ENCODE results near the gene TPRG1L. TPM values are rescaled to one million over a fixed set of nuclear protein-coding genes. Genes with fewer than 3 reads are reported as not detected.

TPRG1L gene
- polyA plus RNA-seq, 3 donors, result 22.8 to 49.7 (median 30.9) TPM

DNA sequence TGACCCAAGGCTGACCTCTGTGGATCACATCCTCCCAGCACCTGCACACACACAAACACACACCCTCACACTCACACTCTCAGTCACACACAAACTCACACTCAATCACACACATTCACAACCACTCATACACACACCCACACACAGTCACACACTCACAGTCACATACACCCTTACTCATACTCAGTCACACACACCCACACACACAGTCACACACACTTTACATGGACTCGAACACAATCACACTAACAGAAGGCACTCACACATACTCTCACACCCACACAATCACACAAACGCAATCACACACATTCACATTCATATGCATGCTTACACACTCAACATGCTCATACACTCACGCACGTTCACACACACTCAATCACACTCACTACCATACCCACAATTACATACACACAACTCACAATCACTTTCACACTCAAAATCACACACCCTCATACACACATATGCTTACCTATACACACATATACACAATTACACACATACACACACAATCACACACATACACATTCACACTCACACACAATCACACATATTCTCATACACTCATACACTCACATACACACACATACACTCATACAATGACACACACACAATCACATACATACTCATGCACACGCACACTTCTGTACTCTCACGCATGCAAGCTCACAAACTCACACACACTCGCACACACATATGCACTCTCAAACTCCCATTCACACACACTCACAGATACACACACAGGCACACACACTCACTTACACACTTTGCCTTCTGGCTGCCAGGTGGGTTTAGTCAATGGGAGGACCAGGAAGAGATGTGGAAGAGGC lies 19.6 kb upstream of the TPRG1L start:
- 82 to 98% (median 88%) methylated on average over 7 of the region's 7 CpGs for WGBS, 3 donors

DNA sequence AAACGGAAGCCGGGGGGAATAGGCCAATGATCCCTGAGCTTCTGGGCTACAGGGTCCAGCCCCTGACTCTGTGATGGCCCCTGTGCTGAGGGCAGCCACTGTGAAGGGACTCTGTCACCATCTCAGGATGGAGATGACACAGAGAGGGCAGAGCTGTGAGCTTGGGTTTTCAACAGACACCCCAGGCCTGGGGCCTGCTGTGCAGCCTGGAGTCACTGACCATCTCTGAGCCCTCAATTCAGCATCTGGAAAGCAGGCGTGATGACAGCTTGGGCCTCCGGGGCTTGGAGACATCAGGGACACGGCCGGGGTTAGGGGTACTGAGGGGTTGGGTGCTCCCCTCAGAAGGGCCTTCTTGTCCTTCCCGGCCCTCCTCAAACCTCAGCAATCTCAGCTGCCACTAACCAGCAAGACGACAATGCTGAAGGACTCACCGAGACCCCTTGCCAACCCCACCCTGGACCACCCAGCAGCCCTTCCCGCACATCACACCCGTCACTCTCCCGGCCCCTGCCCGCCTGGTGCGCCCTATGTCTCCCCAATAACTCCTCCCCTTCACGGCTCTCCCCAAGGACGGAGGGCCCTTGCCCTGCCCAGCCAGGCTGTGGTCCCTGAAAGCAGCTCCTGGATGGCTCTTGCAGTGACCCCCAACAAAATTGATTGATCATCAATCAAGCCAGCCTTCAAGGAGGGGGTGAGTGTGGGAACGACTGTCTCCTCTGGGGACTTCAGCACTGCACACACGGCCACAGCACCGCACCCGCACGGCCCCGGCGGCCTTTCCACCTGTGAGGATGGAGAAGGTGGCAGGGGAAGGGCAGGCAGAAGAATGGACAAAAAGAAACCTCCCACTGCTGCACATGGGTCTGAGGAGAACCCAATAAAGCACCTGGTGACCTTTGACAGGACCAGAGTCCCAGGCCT lies 17.8 kb upstream of the TPRG1L start:
- H3K27ac ChIP-seq (ENCODE audit: low read depth, low read length), result no peak overlapping the region
- WGBS, 3 donors, result 74 to 89% (median 88%) methylated on average over 23 of the region's 23 CpGs

More for the DNA sequence above, 19.6 kb upstream of the TPRG1L start:
- H3K27ac ChIP-seq (ENCODE audit: low read depth, low read length), result no peak overlapping the region

GRCh38 chr1:3607703-3608065 lies 17.1 kb upstream of the TPRG1L start:
- no peak overlapping the region for H3K27ac ChIP-seq (ENCODE audit: low read depth, low read length)
- WGBS, 3 donors, result 77 to 91% (median 89%) methylated on average over 17 to 18 of the region's 18 CpGs

DNA sequence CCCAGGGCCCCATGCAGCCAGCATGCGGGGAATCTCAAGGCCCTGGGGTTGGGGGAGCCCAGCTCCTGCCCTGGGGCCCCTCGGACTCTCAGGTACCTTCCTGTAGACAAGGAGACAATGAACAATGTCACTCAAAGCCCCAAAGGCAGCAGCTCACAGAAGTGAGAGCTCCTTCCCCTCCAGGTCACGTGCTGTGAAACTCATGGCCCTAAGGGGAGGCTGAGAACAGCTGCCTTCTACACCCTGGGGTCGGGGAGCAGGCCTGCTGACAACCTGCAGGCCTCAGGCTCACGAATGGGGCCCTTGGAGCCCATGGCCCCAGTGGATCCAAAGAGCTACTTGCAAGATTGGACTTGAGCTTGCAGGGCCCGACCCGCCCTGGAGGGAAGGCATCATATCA lies 16.7 kb upstream of the TPRG1L start:
- WGBS, 3 donors, result 90 to 91% (median 91%) methylated on average over 7 of the region's 7 CpGs

DNA sequence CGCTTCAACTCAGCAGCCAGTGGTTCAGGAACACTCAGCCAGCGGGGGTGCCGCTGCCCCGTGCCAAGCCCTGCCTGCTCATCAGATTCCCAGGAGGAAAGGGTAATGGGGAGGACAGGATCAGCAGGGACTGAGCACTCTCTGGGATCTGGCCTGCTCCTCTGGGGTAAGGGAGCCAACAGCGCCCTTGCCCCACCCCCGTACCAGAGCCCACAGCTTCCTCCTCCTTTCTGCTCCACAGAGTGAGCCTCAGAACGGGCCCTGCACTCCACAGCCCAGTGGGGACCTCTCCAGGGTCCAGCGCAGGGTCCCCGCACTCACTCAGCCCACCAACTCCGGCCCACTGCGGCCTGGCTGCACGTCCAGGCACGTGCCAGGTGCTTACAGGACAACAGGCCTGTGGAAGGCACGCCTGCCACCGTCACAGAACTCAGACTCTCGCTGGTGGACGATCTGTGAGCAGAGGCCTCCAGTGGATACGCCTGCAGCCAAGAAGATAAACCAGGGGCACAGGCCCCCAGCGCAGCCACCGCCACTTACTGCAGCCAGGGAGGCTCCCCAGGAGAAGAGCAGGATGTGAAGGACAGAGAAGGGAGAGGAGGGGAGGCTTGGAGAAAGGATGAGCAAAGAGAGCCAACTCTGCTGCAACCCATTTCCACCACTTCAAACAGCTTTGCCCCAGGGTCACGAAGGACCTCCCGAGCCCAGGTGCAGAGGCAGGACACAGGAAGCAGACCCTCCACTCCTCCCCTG lies 15.6 kb upstream of the TPRG1L start:
- WGBS, 3 donors, result 64 to 76% (median 76%) methylated on average over 22 of the region's 22 CpGs
- no peak overlapping the region for H3K27ac ChIP-seq (ENCODE audit: low read depth, low read length)

More for the DNA sequence above, 16.7 kb upstream of the TPRG1L start:
- H3K27ac ChIP-seq (ENCODE audit: low read depth, low read length), result no peak overlapping the region

DNA sequence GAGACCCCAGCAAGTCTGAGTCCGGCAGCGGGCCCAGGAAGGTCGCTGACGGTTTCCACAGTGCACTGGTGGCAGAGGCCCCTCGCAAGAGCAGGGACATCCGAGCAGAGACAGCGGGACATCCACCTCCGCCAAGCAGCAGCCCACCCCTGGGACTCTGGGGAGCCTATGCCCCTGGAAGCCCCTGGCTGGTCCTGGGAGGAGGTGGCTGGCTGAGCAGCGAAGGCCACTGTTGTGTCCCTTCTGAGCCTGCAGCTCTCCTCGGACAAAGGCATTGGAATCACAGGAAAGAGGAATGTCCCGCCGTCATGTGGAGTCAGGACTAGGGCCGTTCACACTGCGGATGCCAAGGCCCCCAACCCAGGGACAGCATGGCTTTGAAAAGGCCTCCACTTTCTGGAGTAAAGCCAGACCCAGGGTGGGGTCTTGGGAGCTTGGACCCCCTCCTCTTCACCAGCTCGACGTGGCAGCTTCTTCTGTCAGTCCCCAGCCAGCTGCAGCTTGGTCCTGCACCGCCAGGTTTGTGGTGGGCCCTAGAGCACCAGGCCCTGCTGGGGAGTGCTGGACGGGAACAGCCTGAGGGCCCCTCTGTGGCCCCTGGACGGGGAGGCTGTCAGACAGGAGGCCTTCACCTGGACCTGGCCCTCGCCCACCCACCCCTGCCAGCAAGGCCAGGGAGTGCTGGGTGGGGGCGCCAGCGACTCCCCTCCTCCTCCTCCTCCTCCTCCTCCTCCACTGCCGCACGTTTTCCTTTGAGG lies 14.9 kb upstream of the TPRG1L start:
- 48 to 61% (median 56%) methylated on average over 21 to 24 of the region's 24 CpGs for WGBS, 3 donors
- H3K27ac ChIP-seq (ENCODE audit: low read depth, low read length), result no peak overlapping the region

DNA sequence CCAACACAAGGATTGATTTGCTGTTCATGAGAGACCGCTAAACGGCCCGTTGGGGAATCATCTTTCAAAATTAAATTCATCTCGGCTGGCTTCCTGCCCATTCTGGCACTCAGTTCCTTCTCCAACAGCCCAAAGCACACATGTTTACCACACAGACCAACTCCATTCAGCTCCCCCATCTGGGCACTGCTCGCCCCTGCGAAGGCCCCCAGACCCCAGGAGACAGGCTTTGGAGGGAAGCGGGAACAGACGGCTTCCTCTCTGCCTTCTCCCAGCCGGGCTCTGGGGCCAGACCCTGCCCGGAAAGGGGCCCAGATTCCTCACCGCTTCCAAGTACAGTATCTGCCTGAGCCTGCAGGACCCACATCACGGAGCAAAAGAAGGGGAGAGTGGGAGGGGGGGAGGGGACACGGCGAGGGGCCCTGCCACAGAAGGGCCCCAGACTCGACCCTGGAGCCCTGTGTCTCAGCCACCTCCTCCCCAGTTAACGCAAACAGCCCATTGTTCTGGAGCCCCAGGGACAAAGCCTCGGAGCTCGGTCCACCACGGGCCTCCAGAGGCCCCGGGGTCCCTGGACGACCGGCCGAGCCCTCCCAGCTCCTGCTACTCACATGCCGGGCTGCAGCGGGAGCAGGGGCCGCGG lies 14.2 kb upstream of the TPRG1L start:
- 1 to 2% (median 2%) methylated on average over 25 to 27 of the region's 27 CpGs for WGBS, 3 donors
- H3K27ac ChIP-seq (ENCODE audit: low read depth, low read length), result no peak overlapping the region

DNA sequence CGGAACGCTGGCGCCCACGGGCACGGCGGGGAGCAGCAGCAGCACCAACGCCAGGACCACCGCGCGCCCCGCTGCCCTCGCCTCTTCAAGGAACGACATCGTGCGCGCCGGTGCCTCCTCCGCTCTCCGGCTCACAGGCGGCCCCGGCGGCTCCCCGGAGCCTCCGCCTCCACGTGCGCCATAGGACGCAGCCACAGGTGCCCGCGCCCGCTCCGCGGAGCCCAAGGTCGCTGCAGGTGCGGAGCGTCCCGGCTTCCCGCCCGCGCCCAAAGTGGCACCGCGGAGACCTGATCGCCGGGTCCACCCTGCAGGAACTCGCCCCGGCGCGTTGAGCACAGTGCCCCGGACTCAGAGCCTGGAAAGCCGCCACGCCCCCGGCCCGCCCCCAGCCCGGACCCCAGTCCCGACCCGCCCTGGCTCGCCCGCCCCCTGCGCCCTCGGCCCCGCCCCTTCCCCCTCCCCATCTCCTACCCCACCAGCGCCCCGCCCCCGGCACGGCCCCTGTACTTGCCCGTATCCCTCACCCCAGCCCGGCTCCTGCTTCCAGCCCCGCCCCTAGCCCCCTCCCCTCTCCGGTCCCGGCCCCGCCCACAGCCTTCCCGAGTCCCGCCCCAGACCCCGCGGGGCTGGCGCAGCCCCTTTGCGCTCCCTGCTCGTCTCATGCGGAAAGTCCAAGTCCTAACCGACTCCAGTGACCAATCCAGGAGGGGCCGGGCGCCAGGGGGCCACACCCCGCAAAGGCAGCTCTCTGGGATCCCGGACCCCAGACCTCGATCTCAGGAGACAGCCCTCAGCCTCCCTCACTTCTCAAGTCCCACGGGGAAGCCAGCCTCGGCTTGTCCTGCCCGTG lies 13.4 kb upstream of the TPRG1L start, which contains the start of gene MEGF6:
Gene MEGF6 (minus strand): TSS at position 339 of the 850 bp plus-strand sequence. CDS start 240 bp downstream, at position 99.
- 1 to 2% (median 2%) methylated on average over 53 to 84 of the region's 87 CpGs for WGBS, 3 donors
- no peak within 1 kb of the TSS for H3K27ac ChIP-seq (ENCODE audit: low read depth, low read length)

GRCh38 chr1:3612123-3612522 lies 12.7 kb upstream of the TPRG1L start:
- WGBS, 3 donors, result 61 to 66% (median 61%) methylated on average over 7 of the region's 7 CpGs
- H3K27ac ChIP-seq (ENCODE audit: low read depth, low read length), result no peak overlapping the region

DNA sequence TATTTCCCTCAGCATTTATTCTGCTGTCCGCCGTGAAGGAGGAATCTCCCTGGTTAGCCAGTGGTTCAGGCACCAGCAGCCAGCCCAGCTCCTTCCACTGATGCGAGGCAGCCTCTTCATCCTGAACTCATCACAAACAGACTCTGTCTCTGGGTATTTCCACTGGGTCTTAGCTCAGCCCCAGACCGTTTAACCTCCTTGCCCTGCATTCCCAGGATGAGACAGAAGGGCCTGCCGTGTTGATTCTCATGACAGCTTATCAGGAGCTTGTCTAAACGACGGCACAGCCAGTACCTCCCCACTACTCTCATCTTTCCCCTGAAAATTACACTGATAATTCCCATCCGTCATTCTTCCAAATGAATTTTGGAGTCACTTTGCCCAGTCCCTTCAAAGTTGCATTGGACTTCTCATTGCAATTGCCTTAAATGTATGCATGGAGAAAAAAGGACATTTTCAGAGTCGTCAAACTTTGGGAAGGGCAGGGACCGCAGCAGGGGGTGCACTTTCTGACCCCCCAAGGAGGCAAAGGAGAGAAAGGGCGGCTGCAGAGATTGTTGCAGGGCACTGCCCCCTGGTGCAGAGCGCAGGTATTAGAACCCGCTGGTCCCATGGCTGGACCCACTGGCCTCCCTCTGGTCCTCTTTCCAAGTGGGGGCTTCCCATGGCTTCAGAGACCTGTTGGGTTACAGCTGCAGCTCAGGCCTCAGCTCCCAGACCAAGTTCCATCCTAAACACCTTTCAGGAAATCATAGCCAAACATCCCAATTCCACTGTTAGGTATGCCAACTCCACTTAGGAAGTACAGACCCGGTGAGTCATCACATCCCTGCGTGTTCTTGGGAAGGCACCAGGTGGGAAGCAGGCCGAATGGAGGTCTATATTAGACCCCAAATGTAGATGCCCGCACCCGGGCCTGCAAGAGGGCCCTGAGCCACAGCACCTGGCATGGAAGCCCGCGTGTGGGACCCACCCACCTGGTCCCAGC lies 9.8 kb upstream of the TPRG1L start:
- no peak overlapping the region for H3K27ac ChIP-seq (ENCODE audit: low read depth, low read length)
- 50 to 66% (median 59%) methylated on average over 20 of the region's 20 CpGs for whole genome bisulfite sequencing, 3 donors

DNA sequence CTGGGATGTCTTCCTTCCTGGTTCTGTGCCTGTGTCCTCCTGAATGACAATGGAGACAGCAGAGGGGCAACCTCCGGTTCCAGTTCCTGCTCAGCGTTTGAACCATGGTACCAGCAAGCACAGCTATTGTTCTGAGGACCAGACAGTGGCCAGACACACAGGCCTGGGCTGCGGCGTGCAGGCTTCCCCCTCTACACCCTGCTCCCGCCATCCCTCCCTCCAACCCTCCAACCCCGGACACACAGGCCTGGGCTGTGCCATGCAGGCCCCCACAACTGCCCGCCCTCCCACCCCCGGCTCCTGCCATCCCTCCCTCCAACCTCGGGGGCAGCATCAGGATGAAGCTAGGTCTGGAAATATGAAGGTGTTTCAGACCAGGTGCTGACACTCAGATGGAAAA lies 8.0 kb upstream of the TPRG1L start:
- H3K27ac ChIP-seq (ENCODE audit: low read depth, low read length), result no peak overlapping the region
- 79 to 86% (median 82%) methylated on average over 7 to 9 of the region's 9 CpGs for WGBS, 3 donors

DNA sequence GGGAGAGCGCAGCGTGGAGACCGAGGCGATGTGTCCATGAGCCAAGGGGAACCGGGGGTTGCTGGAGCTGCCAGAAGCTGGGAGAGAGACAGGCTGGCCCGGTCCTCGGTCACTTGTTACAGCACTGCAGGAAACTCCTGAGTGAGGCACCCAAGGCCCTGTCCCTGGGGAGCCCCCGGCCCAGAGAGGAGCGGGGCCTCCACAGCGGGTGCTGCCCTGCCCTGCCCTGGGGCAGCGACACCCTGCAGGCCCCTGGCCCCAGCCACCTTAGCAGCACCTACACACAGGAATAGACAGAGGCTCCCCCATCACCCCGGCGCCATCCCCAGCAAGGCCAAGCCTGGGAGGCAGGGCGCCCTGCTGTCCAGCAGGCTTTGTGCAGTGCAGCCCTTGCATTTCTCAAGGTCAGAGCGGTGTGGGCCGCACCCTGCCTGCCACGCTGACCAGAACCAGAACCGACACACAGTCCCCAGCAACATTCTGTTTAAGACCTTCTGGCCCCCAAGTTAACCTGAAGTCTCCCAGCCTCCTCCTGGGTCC lies 6.9 kb upstream of the TPRG1L start:
- H3K27ac ChIP-seq (ENCODE audit: low read depth, low read length), result no peak overlapping the region
- 83 to 85% (median 84%) methylated on average over 16 to 18 of the region's 18 CpGs for WGBS, 3 donors

DNA sequence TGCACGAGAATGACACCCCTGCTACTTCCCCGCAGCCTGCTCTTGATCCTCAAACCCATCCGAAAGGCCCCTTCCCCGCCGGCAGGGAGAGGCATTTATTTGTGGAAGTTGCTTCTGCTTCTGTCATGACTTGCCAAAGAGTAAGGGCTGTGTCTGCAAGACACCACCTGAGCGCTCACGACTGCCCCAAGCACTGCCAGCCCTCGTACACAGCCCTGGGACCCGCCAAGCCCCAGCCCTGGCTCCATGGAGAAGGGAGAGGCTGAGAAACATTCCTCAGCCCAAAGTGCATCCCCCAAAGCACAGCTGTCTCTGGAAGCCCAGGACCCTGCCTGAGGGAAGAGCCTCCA lies 6.3 kb upstream of the TPRG1L start:
- H3K27ac ChIP-seq (ENCODE audit: low read depth, low read length), result no peak overlapping the region
- WGBS, 3 donors, result 55 to 76% (median 61%) methylated on average over 9 of the region's 9 CpGs

DNA sequence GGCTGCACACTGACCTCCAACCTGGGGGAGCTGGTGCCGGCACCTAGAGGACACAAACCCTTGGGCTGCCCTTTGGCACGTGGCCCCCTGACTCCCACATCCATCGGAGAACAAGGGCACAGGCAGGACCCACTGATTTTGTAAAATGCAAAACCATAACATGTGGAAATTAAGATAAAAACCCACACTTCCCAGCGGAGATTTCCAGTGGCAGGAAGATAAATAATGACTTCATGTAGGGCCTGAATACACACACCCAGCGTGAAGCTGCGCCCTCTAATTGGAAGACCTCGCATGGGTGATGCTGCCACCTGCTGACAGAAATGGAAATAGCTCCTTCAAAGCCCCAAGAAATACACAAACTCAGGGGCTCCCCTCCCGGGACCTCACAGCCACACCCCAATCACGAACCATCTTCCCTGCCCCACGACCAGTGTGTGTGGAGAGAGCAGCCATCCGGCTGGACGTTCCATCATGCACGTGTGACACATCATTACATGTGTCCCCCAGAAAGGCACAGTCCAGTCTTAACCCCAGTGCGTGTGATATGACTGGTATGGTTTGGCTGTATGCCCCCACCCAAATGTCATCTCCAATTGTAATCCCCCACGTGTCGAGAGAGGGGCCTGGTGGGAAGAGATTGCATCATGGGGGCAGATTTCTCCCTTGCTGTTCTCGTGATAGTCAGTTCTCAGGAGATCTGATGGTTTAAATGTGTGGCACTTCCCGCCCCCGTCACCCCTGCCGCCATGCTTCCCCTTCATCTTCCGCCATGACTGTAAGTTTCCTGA lies 5.7 kb upstream of the TPRG1L start:
- H3K27ac ChIP-seq (ENCODE audit: low read depth, low read length), result no peak overlapping the region
- 9 to 19% (median 12%) methylated on average over 18 to 21 of the region's 21 CpGs for WGBS, 3 donors

- no peak overlapping the region for H3K27ac ChIP-seq (ENCODE audit: low read depth, low read length)
- 74 to 88% (median 82%) methylated on average over 12 of the region's 12 CpGs for WGBS, 3 donors
Measured at GRCh38 chr1:3620708-3621107, 4.1 kb upstream of the TPRG1L start.

Measured in adipose tissue (tissue), 3 donors.